Neuronal stem cell (in vitro differentiated cells): ENCODE measurements around the gene TBL1Y. TPM values are rescaled to one million over a fixed set of nuclear protein-coding genes. Genes with fewer than 3 reads are reported as not detected.
"Not testable (repeated sequence)": the region's sequence is repeated elsewhere in the genome, so short reads cannot be mapped to it uniquely, and the experiment has no call there.

Source experiments
- DNase-seq: peaks from one replicate; pipeline ENCODE4 v3.0.0-alpha.2; 2013; ENCODE audit warnings: low spot score
- H2AFZ ChIP-seq: one replicate; pipeline ENCODE4 v1.6.1; 2013; ENCODE audit warnings: mild to moderate bottlenecking, low read length, inconsistent platforms
- H2AK5ac ChIP-seq: 2 replicates; pipeline ENCODE4 v1.6.1; 2013; ENCODE audit warnings: low read depth, mild to moderate bottlenecking, inconsistent platforms, low read length, moderate library complexity, mixed read lengths
- H2BK120ac ChIP-seq: 2 replicates; pipeline ENCODE4 v1.6.1; 2013; ENCODE audit warnings: low read depth, mild to moderate bottlenecking, inconsistent platforms, low read length, moderate library complexity, mixed read lengths
- H2BK12ac ChIP-seq: one replicate; pipeline ENCODE4 v1.6.1; 2013; ENCODE audit warnings: low read length, inconsistent platforms
- H2BK15ac ChIP-seq: 2 replicates; pipeline ENCODE4 v1.6.1; 2013; ENCODE audit warnings: mild to moderate bottlenecking, low read length, inconsistent platforms, mixed read lengths
- H2BK5ac ChIP-seq: one replicate; pipeline ENCODE4 v1.6.1; 2013; ENCODE audit warnings: inconsistent platforms, mild to moderate bottlenecking, low read length, moderate library complexity
- H3K14ac ChIP-seq: one replicate; pipeline ENCODE4 v1.6.1; 2013; ENCODE audit warnings: low read length, inconsistent platforms
- H3K18ac ChIP-seq: 2 replicates; pipeline ENCODE4 v1.6.1; 2013; ENCODE audit warnings: low read length, inconsistent platforms
- H3K23ac ChIP-seq: 2 replicates; pipeline ENCODE4 v1.6.1; 2013; ENCODE audit warnings: low read depth, mild to moderate bottlenecking, mixed read lengths, low read length, inconsistent platforms; ENCODE audit not compliant: poor library complexity
- H3K27ac ChIP-seq: replicated peaks from 3 replicates; pipeline ENCODE4 v1.5.1; 2013; ENCODE audit warnings: low read length, inconsistent platforms
- H3K27me3 ChIP-seq, 3 experiments: 2 replicates each; pipeline ENCODE4 v1.6.1; 2013; ENCODE audit warnings: low read length in 3 of 3, mild to moderate bottlenecking in 2 of 3, inconsistent platforms in 1 of 3, low read depth in 1 of 3, mixed read lengths in 1 of 3, moderate library complexity in 1 of 3; ENCODE audit not compliant: control insufficient read depth in 3 of 3, insufficient read depth in 3 of 3
- H3K36me3 ChIP-seq, 2 donors: replicated peaks in 1 of 2; 2 replicates each; pipeline ENCODE4 v1.6.1; 2013; ENCODE audit warnings: low read length in 2 of 2; ENCODE audit not compliant: control insufficient read depth in 2 of 2, insufficient read depth in 2 of 2
- H3K4ac ChIP-seq: 2 replicates; pipeline ENCODE4 v1.6.1; 2013; ENCODE audit warnings: inconsistent platforms, mild to moderate bottlenecking, low read length, moderate library complexity
- H3K4me1 ChIP-seq, 2 donors: 1 replicate in 1 of 2; 2 replicates in 1 of 2; pipeline ENCODE4 v1.6.1; 2013; ENCODE audit warnings: low read length in 2 of 2, low read depth in 1 of 2; ENCODE audit not compliant: control insufficient read depth in 2 of 2, insufficient read depth in 1 of 2
- H3K4me2 ChIP-seq: one replicate; pipeline ENCODE4 v1.6.1; 2013; ENCODE audit warnings: mild to moderate bottlenecking, low read length, inconsistent platforms; ENCODE audit not compliant: insufficient read depth, poor library complexity, severe bottlenecking
- H3K4me3 ChIP-seq, 2 donors: 2 replicates each; pipeline ENCODE4 v1.5.1; 2013; ENCODE audit warnings: low read length in 2 of 2, mild to moderate bottlenecking in 2 of 2, inconsistent platforms in 1 of 2, moderate library complexity in 1 of 2
- H3K79me1 ChIP-seq: one replicate; pipeline ENCODE4 v1.6.1; 2013; ENCODE audit warnings: low read depth, mild to moderate bottlenecking, inconsistent platforms, low read length, moderate library complexity
- H3K9ac ChIP-seq: one replicate; pipeline ENCODE4 v1.6.1; 2013; ENCODE audit warnings: mild to moderate bottlenecking, low read depth, low read length, inconsistent platforms; ENCODE audit not compliant: poor library complexity
- H3K9me3 ChIP-seq, 2 donors: replicated peaks in 1 of 2; 2 replicates each; pipeline versions ENCODE3 to v1.6.1; 2013; ENCODE audit warnings: low read length in 2 of 2, mild to moderate bottlenecking in 2 of 2, inconsistent platforms in 1 of 2, low read depth in 1 of 2, mixed read lengths in 1 of 2, moderate library complexity in 1 of 2; ENCODE audit not compliant: control insufficient read depth in 2 of 2, insufficient read depth in 1 of 2
- H4K8ac ChIP-seq: one replicate; pipeline ENCODE4 v1.6.1; 2013; ENCODE audit warnings: low read depth, mild to moderate bottlenecking, inconsistent platforms, low read length, moderate library complexity
- H4K91ac ChIP-seq: one replicate; pipeline ENCODE4 v1.6.1; 2013; ENCODE audit warnings: low read length, low read depth, mild to moderate bottlenecking, inconsistent platforms; ENCODE audit not compliant: poor library complexity
- WGBS, 2 donors: extraction: QIAGEN DNeasy Blood & Tissue Kit; methylation state at CpG; one replicate each; pipeline ENCODE4 v1.1.7; 2013; ENCODE audit warnings: missing lambda C conversion rate in 2 of 2, mixed read lengths in 1 of 2; ENCODE audit not compliant: insufficient read length in 2 of 2, insufficient replicate concordance in 1 of 2; ENCODE audit errors: extremely low coverage in 2 of 2; 5-methylcytosine and 5-hydroxymethylcytosine counted together
- polyA plus RNA-seq, 2 experiments: library from polyadenylated mRNA; stranded (reverse); fragments of 200-250 nt; gene quantifications; one replicate each; pipeline ENCODE4 v1.2.3, GENCODE V29; 2013

TBL1Y gene
- 1.7 TPM for polyA plus RNA-seq (2013, experiment 1 of 2)
- polyA plus RNA-seq (2013, experiment 2 of 2) = 1.9 TPM

- Histone ChIP-seq H3K4me3 (peak within 1 kb of the TSS in 1 of 2 donors; percentile 87), H3K18ac (peak within 1 kb of the TSS; percentile 85), H4K91ac (no peak within 1 kb of the TSS), H3K23ac (no peak within 1 kb of the TSS), H3K27me3 (no peaks in the 10 kb centered on the region), H3K4me1 (peaks cover 0 to 5% of the 10 kb centered on the region in 2 donors), H3K9ac (peak within 1 kb of the TSS; percentile 84), H3K79me1 (peaks cover 3% of the 10 kb centered on the region), H4K8ac (no peak within 1 kb of the TSS), H2BK120ac (no peak within 1 kb of the TSS), H3K9me3 (no peaks in the 10 kb centered on the region), H2AFZ (no peak within 1 kb of the TSS), H2BK12ac (no peak within 1 kb of the TSS), H3K27ac (peak within 1 kb of the TSS; percentile 27), H3K36me3 (no peaks in the 10 kb centered on the region), H2BK15ac (no peak within 1 kb of the TSS), H2BK5ac (no peak within 1 kb of the TSS), H3K14ac (no peak within 1 kb of the TSS), H3K4me2 (peak within 1 kb of the TSS; percentile 73), H2AK5ac (no peak within 1 kb of the TSS), H3K4ac (no peak within 1 kb of the TSS)
- DNase-seq = no peak
- WGBS, 2 donors = no CpG with 5 or more reads among the region's 91 CpGs
Observed at GRCh38 chrY:6910372-6911252, at the start of gene TBL1Y. TSS of gene TBL1Y (plus strand) at chrY:6910697. CDS start at chrY:7025085, 114,388 bp downstream.

GRCh38 chrY:6894496-6894895 is 16.0 kb upstream of the TBL1Y start:
- Histone ChIP-seq H3K4me3 (no peak overlapping the region), H2BK12ac (no peak overlapping the region), H3K9me3 (no peaks in the 10 kb centered on the region), H4K8ac (no peak overlapping the region), H3K27me3 (no peaks in the 10 kb centered on the region), H3K14ac (no peak overlapping the region), H2AFZ (no peak overlapping the region), H3K36me3 (no peaks in the 10 kb centered on the region), H3K18ac (no peak overlapping the region), H2AK5ac (no peak overlapping the region), H2BK5ac (no peak overlapping the region), H3K4ac (no peak overlapping the region), H4K91ac (no peak overlapping the region), H2BK120ac (no peak overlapping the region), H3K4me2 (no peak overlapping the region), H2BK15ac (no peak overlapping the region), H3K9ac (no peak overlapping the region), H3K27ac (no peak overlapping the region), H3K4me1 (no peaks in the 10 kb centered on the region), H3K79me1 (no peaks in the 10 kb centered on the region), H3K23ac (no peak overlapping the region)
- no peak for DNase-seq
- no CpG with 5 or more reads among the region's 3 CpGs for WGBS, 2 donors

- Histone ChIP-seq H3K4me2 (no peak overlapping the region), H3K4me3 (no peak overlapping the region), H2BK12ac (no peak overlapping the region), H2BK120ac (no peak overlapping the region), H3K27me3 (no peaks in the 10 kb centered on the region), H2BK15ac (no peak overlapping the region), H3K9ac (no peak overlapping the region), H3K4me1 (no peaks in the 10 kb centered on the region), H2BK5ac (no peak overlapping the region), H4K91ac (no peak overlapping the region), H3K27ac (no peak overlapping the region), H2AFZ (no peak overlapping the region), H4K8ac (no peak overlapping the region), H2AK5ac (no peak overlapping the region), H3K18ac (no peak overlapping the region), H3K79me1 (no peaks in the 10 kb centered on the region), H3K36me3 (no peaks in the 10 kb centered on the region), H3K23ac (no peak overlapping the region), H3K14ac (no peak overlapping the region), H3K4ac (no peak overlapping the region), H3K9me3 (no peaks in the 10 kb centered on the region)
- no peak for DNase-seq
- no CpG with 5 or more reads among the region's 1 CpG for WGBS, 2 donors
Observed at GRCh38 chrY:6895236-6895635, 15.3 kb upstream of the TBL1Y start.

- not testable (repeated sequence) for H3K36me3 ChIP-seq, H3K27ac ChIP-seq, H3K23ac ChIP-seq, DNase-seq, H3K9ac ChIP-seq, H2BK15ac ChIP-seq, H3K18ac ChIP-seq, H3K4me1 ChIP-seq, H4K91ac ChIP-seq, H2AFZ ChIP-seq, H2BK12ac ChIP-seq, H2BK120ac ChIP-seq, H3K79me1 ChIP-seq, H3K4ac ChIP-seq, H2BK5ac ChIP-seq, H3K27me3 ChIP-seq, H3K4me2 ChIP-seq, H2AK5ac ChIP-seq, H3K9me3 ChIP-seq, H3K14ac ChIP-seq, H4K8ac ChIP-seq, H3K4me3 ChIP-seq
Observed at GRCh38 chrY:6902116-6902515, 8.4 kb upstream of the TBL1Y start.
